Measurements from ENCODE around the gene COL1A1. TPM values are rescaled to one million over a fixed set of nuclear protein-coding genes. Genes with fewer than 3 reads are reported as not detected.
A peak's percentile ranks its signal among the peaks of the same experiment; 100 is the strongest.

The COL1A1 gene
- total RNA-seq, 1 donor from 2014 or later = 14.8 TPM

GRCh38 chr17:50165867-50166517, 35.4 kb downstream of the COL1A1 start, which contains the start of gene SGCA:
Gene SGCA (plus strand): TSS chr17:50166005. CDS start chr17:50166041, 36 bp downstream.
- Mint-ChIP-seq H3K36me3 (ENCODE audit: low read depth) (no peaks in the 10 kb centered on the region), H3K4me1 (peaks cover 31% of the 10 kb centered on the region)

GRCh38 chr17:50165466-50165865, 36.0 kb downstream of the COL1A1 start:
- Mint-ChIP-seq H3K9me3 (no peaks in the 10 kb centered on the region), H3K27ac (ENCODE audit: unreplicated experiment) (peak overlapping the region; percentile 57), H3K36me3 (ENCODE audit: low read depth) (no peaks in the 10 kb centered on the region), H3K27me3 (ENCODE audit: low read depth) (no peaks in the 10 kb centered on the region), H3K4me3 (peak overlapping the region; percentile 54), H3K4me1 (peaks cover 35% of the 10 kb centered on the region)
- DNase-seq (ENCODE audit: low read depth, low spot score) = no peak
- TF ChIP-seq CTCF (conservative IDR thresholded peaks at IDR 0.05) = no peak

More at GRCh38 chr17:50165867-50166517, 35.4 kb downstream of the COL1A1 start, which contains the start of gene SGCA:
- peak within 1 kb of the TSS; percentile 57 for H3K27ac Mint-ChIP-seq (ENCODE audit: unreplicated experiment)
- H3K27me3 Mint-ChIP-seq (ENCODE audit: low read depth) = no peaks in the 10 kb centered on the region
- H3K4me3 Mint-ChIP-seq = peak within 1 kb of the TSS; percentile 54
- DNase-seq (ENCODE audit: low read depth, low spot score) = no peak
- TF ChIP-seq CTCF (conservative IDR thresholded peaks at IDR 0.05) = no peak
- H3K9me3 Mint-ChIP-seq = no peaks in the 10 kb centered on the region

DNA sequence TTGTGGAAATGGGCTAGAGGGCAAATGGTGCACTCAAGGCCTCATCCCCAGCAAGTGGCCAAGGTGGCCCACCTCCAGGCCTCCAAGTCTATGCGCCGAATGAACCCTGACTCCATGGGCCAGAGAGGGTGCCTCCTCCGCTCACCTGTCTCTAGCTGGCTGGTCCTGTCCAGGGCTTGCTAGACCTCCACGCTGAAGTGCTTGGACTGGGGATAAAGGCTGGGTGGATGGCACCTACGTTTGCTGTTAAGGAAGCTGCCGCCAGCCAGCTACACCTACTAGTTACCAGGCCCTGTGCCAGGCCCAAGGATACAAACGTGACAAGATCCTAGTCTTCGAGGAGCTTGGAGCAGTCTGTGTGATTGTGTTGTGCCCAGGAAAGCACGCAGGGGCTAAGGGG, 36.4 kb downstream of the COL1A1 start:
- no peak overlapping the region for H3K4me3 Mint-ChIP-seq
- no peak for TF ChIP-seq CTCF (conservative IDR thresholded peaks at IDR 0.05)
- H3K36me3 Mint-ChIP-seq (ENCODE audit: low read depth) = no peaks in the 10 kb centered on the region
- peak overlapping the region; percentile 57 for H3K27ac Mint-ChIP-seq (ENCODE audit: unreplicated experiment)
- H3K4me1 Mint-ChIP-seq = peaks cover 35% of the 10 kb centered on the region
- no peak for DNase-seq (ENCODE audit: low read depth, low spot score)
- H3K9me3 Mint-ChIP-seq = no peaks in the 10 kb centered on the region
- no peaks in the 10 kb centered on the region for H3K27me3 Mint-ChIP-seq (ENCODE audit: low read depth)

- H3K4me1 Mint-ChIP-seq = peaks cover 38% of the 10 kb centered on the region
- no peak for DNase-seq (ENCODE audit: low read depth, low spot score)
- H3K36me3 Mint-ChIP-seq (ENCODE audit: low read depth) = no peaks in the 10 kb centered on the region
- no peaks in the 10 kb centered on the region for H3K27me3 Mint-ChIP-seq (ENCODE audit: low read depth)
- no peak for TF ChIP-seq CTCF (conservative IDR thresholded peaks at IDR 0.05)
- H3K27ac Mint-ChIP-seq (ENCODE audit: unreplicated experiment) = no peak overlapping the region
- H3K9me3 Mint-ChIP-seq = no peaks in the 10 kb centered on the region
- no peak overlapping the region for H3K4me3 Mint-ChIP-seq
Observed at GRCh38 chr17:50164697-50164988, 36.8 kb downstream of the COL1A1 start.

DNA sequence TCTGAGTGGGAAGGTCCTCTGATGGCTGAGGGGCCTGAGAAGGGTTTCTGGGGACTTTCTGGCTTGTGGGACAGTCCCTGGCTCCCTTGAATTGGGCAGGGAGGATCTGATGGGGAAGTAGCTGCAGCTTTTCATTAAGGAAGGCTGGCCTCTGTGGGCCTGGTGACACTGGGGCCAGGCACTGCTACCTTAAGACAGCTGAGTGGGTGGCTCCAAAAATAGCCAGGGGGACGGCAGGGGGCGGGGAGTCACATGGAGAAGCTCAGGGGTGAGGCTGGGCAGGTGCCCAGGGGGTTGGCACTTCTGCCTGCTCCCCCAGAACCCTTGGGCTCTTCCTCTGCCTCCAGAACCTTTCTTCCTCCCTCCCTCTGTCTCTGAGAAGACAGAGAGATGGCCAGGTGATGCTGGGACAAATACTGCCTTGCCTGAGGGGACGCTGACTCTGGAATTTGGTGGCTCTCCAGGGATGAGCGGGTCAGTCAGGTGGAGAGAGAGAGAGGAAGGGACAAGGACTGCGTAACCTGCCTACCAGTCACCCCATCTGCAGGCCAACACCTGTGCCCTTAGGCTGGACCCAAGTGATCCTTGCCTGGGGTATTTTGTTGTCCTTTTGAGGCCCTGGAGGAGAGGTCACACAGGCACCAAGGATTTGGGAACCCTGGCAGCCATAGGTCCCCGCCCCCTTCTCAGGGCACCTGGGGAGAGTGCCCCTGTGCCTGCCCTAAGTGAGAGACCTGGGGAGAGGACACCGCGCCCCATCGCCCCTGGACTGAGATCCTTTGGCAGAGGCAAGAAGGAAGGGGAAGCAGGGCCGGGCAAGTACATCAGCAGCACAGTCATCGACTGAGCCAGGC, 37.4 kb downstream of the COL1A1 start:
- Mint-ChIP-seq H3K27ac (ENCODE audit: unreplicated experiment) (peak overlapping the region; percentile 39), H3K4me3 (no peak overlapping the region), H3K27me3 (ENCODE audit: low read depth) (no peaks in the 10 kb centered on the region), H3K36me3 (ENCODE audit: low read depth) (no peaks in the 10 kb centered on the region), H3K4me1 (peaks cover 35% of the 10 kb centered on the region), H3K9me3 (no peaks in the 10 kb centered on the region)
- TF ChIP-seq CTCF (conservative IDR thresholded peaks at IDR 0.05) = no peak
- DNase-seq (ENCODE audit: low read depth, low spot score) = no peak
